ENCODE measurements around the gene NCOA5.

NCOA5 gene

DNA sequence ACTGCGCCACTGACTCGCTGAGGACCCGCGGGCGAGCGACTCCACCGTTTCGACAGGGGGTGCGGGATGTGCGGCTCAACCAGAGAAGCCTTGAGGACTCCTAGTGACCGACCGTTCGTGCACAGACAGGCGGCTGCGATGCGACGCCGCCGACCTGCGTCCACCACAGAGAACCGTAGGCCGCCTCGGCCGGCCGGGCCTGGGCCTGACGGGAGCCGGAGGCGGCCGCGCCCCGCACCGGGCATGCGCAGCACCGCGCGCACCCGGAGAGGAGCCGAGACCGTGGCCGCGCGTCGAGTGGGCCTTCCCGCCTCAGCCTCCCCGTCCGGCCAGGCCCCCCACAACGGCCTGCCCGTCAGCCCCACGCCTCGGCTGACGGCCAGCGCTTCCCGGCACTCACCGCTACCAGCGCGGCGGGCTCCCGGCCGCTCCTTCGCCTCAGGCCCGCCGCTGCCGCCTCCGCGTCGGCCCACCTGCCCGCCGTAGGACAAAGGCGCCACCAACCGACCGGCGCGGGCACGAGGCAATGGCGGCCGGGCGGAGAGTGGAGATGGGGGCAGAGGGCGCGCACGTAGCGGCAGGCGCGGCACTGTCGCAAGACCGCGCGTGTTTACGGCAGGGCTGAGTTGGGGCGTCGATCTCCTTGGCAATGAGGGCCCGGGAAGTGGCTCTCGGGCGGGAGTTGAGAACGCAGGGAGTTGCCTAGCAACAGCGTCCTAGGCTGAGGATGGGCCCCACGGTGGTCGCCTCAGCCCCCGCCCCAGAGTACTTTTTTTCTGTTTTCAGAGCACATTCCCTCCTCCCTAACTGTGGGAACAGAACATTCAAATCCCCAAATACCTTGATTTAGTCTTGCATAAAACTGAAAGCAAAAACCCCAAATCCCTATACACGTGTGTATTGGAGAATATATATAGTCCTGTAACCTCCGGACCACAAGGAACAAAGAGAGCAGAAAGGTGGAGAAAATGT, at the start of gene NCOA5:
TSS of gene NCOA5 (minus strand) at position 546 of the 972 bp plus-strand sequence. CDS start 10,538 bp downstream, outside the sequence.
- DNase-seq: peak; percentile 95

GRCh38 chr20:46139266-46139889, 49.6 kb upstream of the NCOA5 start:
- no peak for DNase-seq

DNA sequence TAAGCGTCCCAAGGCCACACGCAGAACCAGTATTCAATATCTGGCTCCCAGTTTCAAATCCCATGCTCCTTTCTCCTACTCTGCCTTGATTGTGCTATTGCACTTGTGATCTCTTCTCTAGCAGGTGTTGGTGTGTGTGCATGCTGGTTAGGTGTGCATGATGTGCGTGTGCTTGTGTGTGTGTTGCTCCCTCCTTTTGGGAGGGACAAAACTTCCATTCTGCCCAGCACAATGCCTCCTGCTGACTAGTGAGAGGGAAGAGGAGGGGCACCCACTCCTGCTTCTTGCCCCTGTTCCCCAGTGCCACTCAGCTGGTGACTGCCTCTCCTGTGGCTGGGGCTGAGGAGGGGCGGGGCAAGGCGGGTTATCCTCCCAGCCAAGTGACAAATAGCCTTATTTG, 48.1 kb upstream of the NCOA5 start:
- DNase-seq: no peak

DNA sequence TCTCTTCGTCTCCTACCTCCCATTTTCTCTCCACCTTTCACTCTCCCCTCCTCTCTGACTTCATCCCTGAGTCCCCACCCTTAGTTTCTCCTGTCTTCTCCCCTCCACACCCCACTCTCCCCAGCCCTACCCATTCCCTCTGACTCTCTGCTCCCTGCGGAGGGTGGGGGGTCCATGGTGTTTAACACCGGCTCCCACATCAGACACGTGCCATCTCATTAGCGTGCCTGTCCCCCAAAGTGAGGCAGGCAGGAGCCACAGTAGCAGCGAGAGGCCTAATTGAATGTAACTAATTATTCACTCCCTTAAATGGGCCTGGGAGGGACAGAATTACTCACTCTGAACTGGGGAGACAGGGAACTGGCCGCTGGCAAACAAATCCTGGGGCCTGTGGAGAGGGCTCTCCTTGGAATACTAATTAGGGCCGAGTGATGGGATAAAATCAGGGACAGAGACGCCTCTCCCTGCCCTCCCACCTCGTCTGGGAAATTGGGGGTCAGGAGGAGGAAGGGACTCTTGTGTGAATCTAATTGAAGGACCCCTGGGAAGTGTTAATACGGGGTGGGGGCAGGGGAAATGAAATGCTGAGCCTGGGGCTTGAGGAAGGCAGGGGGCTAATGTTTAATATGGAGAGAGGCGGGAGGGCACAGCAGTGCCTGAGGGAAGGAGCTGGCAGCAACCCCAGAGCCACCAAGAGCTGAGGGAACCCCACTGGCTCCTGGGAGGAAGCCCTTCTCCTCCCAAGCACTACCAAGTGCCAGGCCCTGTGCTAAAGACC, 46.3 kb upstream of the NCOA5 start:
- DNase-seq: no peak

- DNase-seq: no peak
Measured at GRCh38 chr20:46134716-46135115, 45.0 kb upstream of the NCOA5 start.

DNA sequence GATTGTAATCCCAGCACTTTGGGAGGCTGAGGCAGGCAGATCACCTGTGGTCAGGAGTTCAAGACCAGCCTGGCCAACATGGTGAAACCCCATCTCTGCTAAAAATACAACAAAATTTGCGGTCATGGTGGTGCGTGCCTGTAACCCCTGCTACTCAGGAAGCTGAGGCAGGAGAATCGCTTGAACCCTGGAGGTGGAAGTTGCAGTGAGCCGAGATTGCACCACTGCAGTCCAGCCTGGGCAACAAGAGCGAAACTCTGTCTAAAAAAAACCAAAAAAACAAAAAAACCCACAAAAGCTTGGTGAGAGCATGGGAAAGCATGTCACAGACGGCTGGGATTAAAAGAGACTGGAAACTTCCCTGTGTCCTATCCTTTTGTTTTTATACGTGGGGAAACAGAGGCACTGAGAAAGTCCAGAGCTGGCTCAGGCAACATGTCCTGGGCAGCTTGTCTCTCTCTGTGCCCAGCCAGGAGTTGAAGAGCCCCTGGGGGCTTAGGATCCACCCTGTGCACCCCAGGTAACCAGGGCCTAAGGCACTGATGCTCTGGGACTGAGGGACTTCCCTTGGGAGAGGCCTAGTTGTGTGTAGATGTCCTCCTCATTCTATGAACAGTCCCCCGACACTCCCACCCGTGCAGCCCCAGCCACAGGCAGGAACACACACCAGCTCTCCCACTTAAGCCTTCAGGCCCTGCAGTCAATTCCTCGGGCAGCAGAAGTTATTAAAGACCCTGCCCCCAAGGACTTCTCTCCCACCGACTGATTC, 44.3 kb upstream of the NCOA5 start:
- DNase-seq: no peak

DNA sequence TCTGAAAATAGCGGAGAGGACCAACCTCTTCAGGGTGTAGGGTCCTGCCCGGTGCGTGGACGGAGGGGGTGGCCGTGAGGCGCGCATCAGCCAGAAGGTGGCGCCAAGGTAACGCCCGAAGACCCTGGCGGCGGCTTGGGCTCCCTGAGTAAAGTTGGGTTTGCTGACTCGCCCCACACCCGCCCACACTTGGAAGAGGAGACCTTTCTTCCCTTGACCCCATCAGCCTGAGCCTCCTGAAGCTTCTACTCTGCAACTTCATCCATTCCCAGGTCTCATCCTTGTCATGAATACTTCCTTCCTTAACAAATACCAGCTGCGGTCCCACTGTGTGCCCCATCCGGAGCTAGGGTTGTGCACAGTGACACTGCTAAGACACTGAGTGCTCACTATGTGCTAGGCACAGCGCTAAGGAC, 43.0 kb upstream of the NCOA5 start:
- DNase-seq: peak; percentile 72

- no peak for DNase-seq
Measured at GRCh38 chr20:46131396-46131795, 41.6 kb upstream of the NCOA5 start.

DNA sequence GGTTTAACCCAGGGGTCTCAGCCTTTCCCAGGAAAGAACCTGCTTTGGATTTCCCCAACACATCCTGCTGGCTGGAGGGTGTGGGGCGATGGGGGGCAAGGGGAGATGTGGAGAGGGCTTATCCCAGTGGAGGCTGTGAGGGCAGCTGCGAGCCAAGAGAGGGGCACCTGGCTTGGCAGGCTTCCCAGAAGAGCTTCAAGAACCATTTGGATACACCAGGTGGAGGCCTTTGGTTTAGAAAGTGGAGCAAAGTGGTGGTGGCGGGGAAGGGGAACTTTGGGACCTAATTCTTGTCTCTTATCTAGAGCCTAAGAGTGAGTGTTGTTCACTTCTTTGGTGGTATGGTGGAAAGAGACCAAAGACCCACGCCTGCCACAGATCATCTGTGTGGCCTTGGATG, 40.8 kb upstream of the NCOA5 start:
- no peak for DNase-seq

- DNase-seq: no peak
Measured at GRCh38 chr20:46129955-46130481, 40.3 kb upstream of the NCOA5 start.

GRCh38 chr20:46128310-46129151, 38.8 kb upstream of the NCOA5 start:
- DNase-seq: no peak

DNA sequence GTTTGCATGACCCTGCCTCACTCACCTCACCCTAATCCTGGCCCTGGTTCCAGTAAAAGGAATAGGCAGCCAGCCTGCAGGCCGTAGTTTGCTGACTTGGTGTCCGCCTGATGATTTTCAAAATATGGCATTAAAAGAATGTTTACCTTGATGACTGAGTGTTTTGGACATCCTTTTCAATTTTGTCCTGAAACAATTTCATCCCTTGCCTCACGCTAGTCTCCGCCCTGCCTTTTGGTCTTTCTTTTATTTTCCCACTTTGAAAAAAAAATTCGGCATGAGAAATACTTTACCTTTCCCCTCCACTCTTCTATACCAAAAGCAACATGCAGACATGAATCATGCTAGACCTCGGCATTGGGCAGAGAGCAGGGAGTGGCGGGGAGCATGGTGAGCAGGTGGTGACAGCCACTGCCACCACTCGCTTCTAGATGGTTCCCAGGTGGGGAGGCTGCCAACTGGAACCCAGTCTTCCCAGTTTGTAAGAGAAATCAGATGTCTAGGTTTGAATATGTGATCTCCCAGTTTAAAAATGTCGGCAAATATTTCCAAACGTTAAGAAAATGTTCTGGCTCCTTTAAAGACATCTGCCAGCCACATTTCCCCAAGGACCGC, 37.7 kb upstream of the NCOA5 start:
- no peak for DNase-seq

DNA sequence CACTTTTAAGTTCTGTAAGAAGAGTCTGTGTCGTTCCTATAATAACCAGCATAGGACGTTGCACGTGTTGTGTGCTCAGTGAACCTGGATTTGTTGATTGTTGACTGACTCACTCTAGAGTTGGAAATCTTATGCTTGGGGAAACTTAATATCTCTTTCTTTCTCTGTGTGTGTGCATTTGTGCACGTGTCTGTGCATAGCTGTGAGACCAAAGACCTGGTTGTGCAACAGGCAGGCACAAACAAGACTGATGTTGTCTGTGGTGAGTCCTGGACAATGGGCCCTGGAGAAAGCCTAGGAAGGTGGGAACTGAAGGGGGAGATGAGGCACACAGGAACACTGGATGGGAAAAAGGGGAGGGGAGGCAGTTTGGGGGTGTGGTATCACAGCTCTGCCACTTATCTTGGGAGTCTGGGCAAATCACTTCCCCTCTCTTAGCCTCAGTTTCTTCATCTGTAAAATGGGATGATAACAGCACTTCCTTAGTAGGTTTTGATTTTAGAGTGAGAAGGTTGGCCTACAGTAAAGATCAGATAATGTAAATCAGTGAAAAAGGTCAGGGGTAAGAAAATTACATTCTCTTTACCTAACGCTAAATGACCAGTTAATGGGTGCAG, 36.8 kb upstream of the NCOA5 start:
- no peak for DNase-seq

GRCh38 chr20:46123482-46124245, 33.9 kb upstream of the NCOA5 start:
- DNase-seq: no peak

GRCh38 chr20:46122516-46123481, 33.0 kb upstream of the NCOA5 start:
- DNase-seq: no peak

GRCh38 chr20:46122071-46122470, 32.3 kb upstream of the NCOA5 start:
- DNase-seq: no peak

GRCh38 chr20:46121184-46121930, 31.6 kb upstream of the NCOA5 start:
- DNase-seq: no peak

DNA sequence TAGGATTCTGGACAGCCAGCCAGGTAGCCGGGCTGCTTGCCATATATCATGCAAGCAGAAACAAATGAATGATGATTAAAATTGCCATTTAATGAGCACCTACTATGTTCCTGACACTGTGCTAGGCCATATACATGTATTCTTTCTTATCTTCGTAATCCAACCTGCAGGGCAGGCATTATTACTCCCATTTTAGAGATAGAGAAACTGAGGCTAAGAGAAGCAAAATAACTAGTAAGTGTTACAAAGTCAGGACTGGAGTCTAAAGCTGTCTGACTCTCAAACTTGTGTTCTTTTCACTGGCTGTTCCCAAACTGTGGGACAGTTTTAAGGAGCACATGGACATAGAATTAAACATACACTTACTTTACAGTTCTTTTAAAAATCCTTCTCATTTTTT, 30.4 kb upstream of the NCOA5 start:
- no peak for DNase-seq

All from activated CD4-positive, CD25-positive, alpha-beta regulatory T cell treated with anti-CD3 and anti-CD28 coated beads, Interleukin-2, amount 50 U/mL, for 72 hours (primary cell).